Common myeloid progenitor, CD34-positive (primary cell): ENCODE results near the gene SMARCC1.

Experiments
- CTCF ChIA-PET: fragments of 350-600 bp; sonication (Branson Sonifier 250); formaldehyde crosslinking; loops from one replicate; lab custom pipeline; 2021; ENCODE audit warnings: antibody characterized with exemption; lab: Charles Lee
- POLR2A ChIA-PET: fragments of 350-600 bp; sonication (Branson Sonifier 250); formaldehyde crosslinking; loops from one replicate; lab custom pipeline; 2021; ENCODE audit warnings: antibody characterized with exemption; lab: Charles Lee
- DNase-seq, 3 donors: peaks; one replicate each; pipeline versions ENCODE4 v3.0.0 to v3.0.0-alpha.2; 2013
- H3K27ac ChIP-seq, 2 experiments: 1 replicate in 1 of 2; 2 replicates in 1 of 2; pipeline ENCODE4 v1.7.0; 2013; ENCODE audit warnings: inconsistent platforms in 2 of 2, low read length in 2 of 2, mild to moderate bottlenecking in 2 of 2, low read depth in 1 of 2, moderate library complexity in 1 of 2; ENCODE audit not compliant: severe bottlenecking in 2 of 2, insufficient read depth in 1 of 2, poor library complexity in 1 of 2
- H3K27me3 ChIP-seq, 5 experiments: replicated peaks in 2 of 5; 1 replicate in 3 of 5; 2 replicates in 2 of 5; pipeline versions ENCODE4 v1.6.1 to v1.7.0; 2013; ENCODE audit warnings: low read length in 4 of 5, mild to moderate bottlenecking in 2 of 5, moderate library complexity in 2 of 5, inconsistent platforms in 1 of 5; ENCODE audit not compliant: insufficient read depth in 5 of 5, control insufficient read depth in 4 of 5
- H3K36me3 ChIP-seq, 4 experiments: 1 replicate in 2 of 4; 2 replicates in 2 of 4; pipeline versions ENCODE4 v1.6.1 to v1.7.0; 2013; ENCODE audit warnings: low read length in 3 of 4, control low read depth in 1 of 4, mild to moderate bottlenecking in 1 of 4; ENCODE audit not compliant: control insufficient read depth in 4 of 4, insufficient read depth in 4 of 4
- H3K4me1 ChIP-seq, 4 experiments: 1 replicate in 3 of 4; 2 replicates in 1 of 4; pipeline versions ENCODE4 v1.6.1 to v1.7.1; 2013; ENCODE audit warnings: low read length in 3 of 4, mild to moderate bottlenecking in 3 of 4, control low read depth in 1 of 4, inconsistent platforms in 1 of 4, moderate library complexity in 1 of 4; ENCODE audit not compliant: control insufficient read depth in 4 of 4, insufficient read depth in 4 of 4; ENCODE audit errors: control extremely low read depth in 1 of 4
- H3K4me3 ChIP-seq, 7 experiments: 1 replicate in 4 of 7; 2 replicates in 3 of 7; pipeline versions ENCODE4 v1.5.1 to v1.7.0; 2013; ENCODE audit warnings: mild to moderate bottlenecking in 7 of 7, low read length in 6 of 7, moderate library complexity in 6 of 7, inconsistent platforms in 2 of 7, low read depth in 2 of 7, control low read depth in 1 of 7; ENCODE audit not compliant: insufficient read depth in 4 of 7, control insufficient read depth in 1 of 7; ENCODE audit errors: extremely low read depth in 1 of 7
- H3K9me3 ChIP-seq, 5 experiments: 1 replicate in 4 of 5; 2 replicates in 1 of 5; pipeline versions ENCODE4 v1.6.1 to v1.7.1; 2013; ENCODE audit warnings: low read length in 4 of 5, mild to moderate bottlenecking in 2 of 5, inconsistent platforms in 1 of 5, low read depth in 1 of 5, moderate library complexity in 1 of 5; ENCODE audit not compliant: control insufficient read depth in 4 of 5, insufficient read depth in 2 of 5; ENCODE audit errors: control extremely low read depth in 1 of 5
- WGBS: methylation state at CpG from one replicate; pipeline ENCODE4 v1.1.5; 2013; ENCODE audit not compliant: insufficient coverage; 5-methylcytosine and 5-hydroxymethylcytosine counted together

Gene SMARCC1

DNA sequence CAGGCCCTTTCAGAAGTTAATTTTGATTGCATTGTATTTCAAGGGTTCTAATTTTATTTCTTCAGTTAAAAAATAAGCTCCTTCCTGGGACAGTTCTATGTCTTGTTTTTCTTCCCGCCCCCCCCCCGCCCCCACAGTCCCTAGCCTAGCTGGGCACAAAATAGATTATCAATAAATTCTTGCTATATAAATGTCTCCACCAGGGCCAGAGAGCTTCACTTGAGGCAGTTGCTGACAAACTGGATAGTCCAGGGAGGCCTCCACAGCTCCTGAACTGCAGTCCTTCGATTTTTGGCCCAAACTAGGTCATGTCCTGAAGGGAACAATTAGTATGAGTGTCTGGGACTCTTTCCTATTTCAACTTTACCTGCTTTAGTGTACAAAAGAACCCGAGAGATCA, 193.1 kb downstream of the SMARCC1 start:
- no peaks in the 10 kb centered on the region for H3K4me1 ChIP-seq
- no peak overlapping the region for H3K27ac ChIP-seq
- H3K36me3 ChIP-seq, result peaks cover 12 to 79% (median 58%) of the 10 kb centered on the region in 4 experiments
- no peak overlapping the region for H3K4me3 ChIP-seq
- H3K9me3 ChIP-seq, result no peaks in the 10 kb centered on the region
- WGBS, result 100% methylated on average over 2 of the region's 4 CpGs
- POLR2A ChIA-PET, result no interaction called here
- DNase-seq, result no peak
- H3K27me3 ChIP-seq, result no peaks in the 10 kb centered on the region
- CTCF ChIA-PET, result interaction anchor here (0.6 to 1.6 kb wide), 3 partner anchors 9 to 16 kb away, joined by 3 to 4 read pairs (median 3); no protein-coding TSS in a partner anchor

DNA sequence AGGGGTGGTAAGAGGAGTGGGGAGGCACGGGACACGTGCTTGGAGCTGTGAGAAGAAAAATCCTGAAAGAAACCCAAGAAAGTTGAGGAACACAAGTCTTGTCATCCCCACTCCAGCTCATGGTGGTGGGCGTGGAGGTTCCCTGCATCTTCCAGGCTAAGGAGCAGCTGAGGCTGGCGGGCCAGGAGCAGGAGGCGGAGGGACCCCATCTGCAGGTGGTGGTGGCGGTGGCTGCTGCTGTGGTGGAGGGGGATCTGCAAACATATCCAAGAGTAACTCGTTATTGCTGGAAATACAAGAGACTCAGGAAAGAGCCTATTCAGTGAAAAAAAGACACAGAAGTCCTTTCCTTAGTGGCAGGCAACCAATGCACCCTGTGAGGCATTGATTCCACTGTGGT, 193.6 kb downstream of the SMARCC1 start:
- POLR2A ChIA-PET, result no interaction called here
- CTCF ChIA-PET, result interaction anchor here (1.5 to 1.6 kb wide), 2 partner anchors 9 to 16 kb away, joined by 3 to 4 read pairs; no protein-coding TSS in a partner anchor
- Histone ChIP-seq H3K4me1 (no peaks in the 10 kb centered on the region), H3K36me3 (peaks cover 12 to 74% (median 55%) of the 10 kb centered on the region in 4 experiments), H3K9me3 (no peaks in the 10 kb centered on the region), H3K27me3 (no peaks in the 10 kb centered on the region), H3K4me3 (no peak overlapping the region), H3K27ac (no peak overlapping the region)
- no peak for DNase-seq
- 98% methylated on average over 4 of the region's 7 CpGs for WGBS

DNA sequence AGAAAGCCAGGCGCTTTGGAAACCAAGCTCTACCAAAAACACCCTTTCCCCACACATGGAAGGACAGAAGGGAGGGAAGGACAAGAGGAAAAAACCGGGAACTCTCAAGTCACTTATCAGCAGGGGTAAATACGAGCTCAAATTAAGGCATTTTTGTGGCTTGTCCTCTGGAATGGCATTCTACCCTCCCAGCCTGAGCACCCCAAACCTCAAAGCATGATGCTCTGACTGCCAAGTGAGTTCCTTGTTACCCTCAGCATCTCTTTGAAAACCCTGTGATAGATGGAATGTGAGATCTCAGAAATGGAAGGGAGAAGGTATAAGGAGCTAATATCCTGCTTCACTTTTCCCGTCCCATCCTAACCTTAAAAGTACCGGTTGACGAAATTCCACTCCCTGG, 194.9 kb downstream of the SMARCC1 start:
- 93% methylated on average over 2 of the region's 6 CpGs for WGBS
- Histone ChIP-seq H3K4me1 (no peaks in the 10 kb centered on the region), H3K27ac (no peak overlapping the region), H3K27me3 (peaks cover 0 to under 1% (median 0%) of the 10 kb centered on the region in 5 experiments), H3K9me3 (no peaks in the 10 kb centered on the region), H3K36me3 (peaks cover 12 to 63% (median 50%) of the 10 kb centered on the region in 4 experiments), H3K4me3 (no peak overlapping the region)
- POLR2A ChIA-PET, result interaction anchor here (0.7 kb wide), 1 partner anchor 34 kb away, joined by 4 read pairs; no protein-coding TSS in a partner anchor
- no peak for DNase-seq
- CTCF ChIA-PET, result no interaction called here

DNA sequence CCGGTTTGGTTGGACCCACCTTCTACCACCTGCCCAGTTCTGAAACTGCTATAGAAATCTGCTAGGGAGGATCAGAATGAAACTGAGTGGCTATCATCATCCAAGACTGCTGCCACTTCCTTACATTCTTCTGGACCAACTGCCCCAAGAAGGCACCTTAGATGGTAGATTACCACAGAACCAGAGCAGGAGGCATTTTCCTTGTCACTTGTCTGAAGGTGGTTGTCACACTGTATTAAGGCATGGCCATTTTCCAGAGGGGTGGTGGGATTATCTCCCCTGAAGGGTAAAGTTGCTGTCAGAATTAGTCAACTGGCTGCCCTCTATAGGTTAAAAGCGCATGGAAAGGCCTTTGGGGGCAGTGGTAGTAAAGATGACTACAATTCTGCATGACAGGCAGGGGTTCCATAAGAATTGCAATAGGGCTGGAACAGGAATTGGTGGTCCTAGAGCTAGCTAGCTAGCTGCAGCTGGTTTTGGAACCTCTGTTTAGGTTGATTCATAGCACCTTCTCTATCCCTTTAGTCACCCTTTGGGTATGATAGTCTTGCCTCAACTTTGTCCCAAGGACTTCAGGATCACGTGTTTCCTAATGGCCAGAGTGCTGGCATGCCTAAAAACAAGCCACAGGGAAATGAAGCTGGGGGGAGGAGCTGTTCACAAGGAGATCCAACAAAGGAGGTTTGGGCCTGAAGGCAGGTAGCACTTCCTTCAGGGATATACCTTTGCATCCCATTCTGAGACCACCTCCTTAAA, 198.2 kb downstream of the SMARCC1 start:
- DNase-seq, result no peak
- Histone ChIP-seq H3K4me3 (no peak overlapping the region), H3K27me3 (peaks cover 0 to 28% (median 14%) of the 10 kb centered on the region in 5 experiments), H3K36me3 (peaks cover 3 to 38% (median 27%) of the 10 kb centered on the region in 4 experiments), H3K4me1 (peaks cover 0 to 8% (median 7%) of the 10 kb centered on the region in 4 experiments), H3K9me3 (no peaks in the 10 kb centered on the region), H3K27ac (no peak overlapping the region)
- CTCF ChIA-PET, result no interaction called here
- POLR2A ChIA-PET, result interaction anchor here (1.1 kb wide), 1 partner anchor 62 kb away, joined by 4 read pairs; no protein-coding TSS in a partner anchor
- WGBS, result 89% methylated on average over 3 of the region's 3 CpGs

DNA sequence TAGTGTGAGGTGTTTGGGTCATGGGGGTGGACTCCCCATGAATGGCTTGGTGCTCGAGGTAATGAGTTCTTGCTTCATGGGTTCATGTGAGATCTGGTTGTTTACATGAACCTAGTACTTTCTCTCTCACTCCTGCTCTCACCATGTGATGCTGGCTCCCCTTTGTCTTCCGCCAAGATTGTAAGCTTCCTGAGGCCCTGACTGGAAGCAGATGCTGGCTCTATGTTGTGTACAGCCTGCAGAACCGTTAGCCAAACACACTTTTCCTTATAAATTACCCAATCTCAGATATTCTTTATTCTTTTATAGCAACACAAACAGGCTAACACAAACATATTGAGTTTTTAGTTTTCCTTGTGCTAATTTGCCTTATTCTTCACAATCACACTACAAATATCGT, 199.9 kb downstream of the SMARCC1 start:
- no peak for DNase-seq
- WGBS, result 100% methylated on average over 4 of the region's 4 CpGs
- ChIA-PET POLR2A (no interaction called here), CTCF (no interaction called here)
- Histone ChIP-seq H3K9me3 (no peaks in the 10 kb centered on the region), H3K27me3 (peaks cover 0 to 39% (median 14%) of the 10 kb centered on the region in 5 experiments), H3K4me1 (peaks cover 0 to 18% (median 16%) of the 10 kb centered on the region in 4 experiments), H3K27ac (no peak overlapping the region), H3K4me3 (no peak overlapping the region), H3K36me3 (peaks cover 3 to 23% (median 13%) of the 10 kb centered on the region in 4 experiments)

DNA sequence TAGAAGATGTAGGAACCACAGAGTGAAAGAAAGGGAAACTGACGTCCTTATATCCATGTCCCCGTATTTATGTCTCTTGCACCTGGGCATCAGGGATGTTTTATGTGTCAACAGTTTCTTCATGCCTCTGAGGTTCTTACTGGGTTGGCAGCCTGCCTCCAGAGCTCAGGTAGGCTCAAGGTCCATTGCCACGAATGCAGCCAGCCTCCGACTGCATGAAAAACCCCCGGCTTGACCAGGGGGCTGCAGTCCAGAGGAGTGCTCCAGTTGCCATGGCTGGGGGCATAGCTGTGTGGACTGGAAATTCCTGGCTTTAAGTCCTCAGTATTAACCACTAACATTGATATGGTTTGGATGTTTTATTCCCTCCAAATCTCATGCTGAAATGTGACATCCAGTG, 200.3 kb downstream of the SMARCC1 start:
- DNase-seq, result no peak
- CTCF ChIA-PET, result no interaction called here
- WGBS, result 88% methylated on average over 5 of the region's 5 CpGs
- H3K27me3 ChIP-seq, result peaks cover 0 to 43% (median 14%) of the 10 kb centered on the region in 5 experiments
- H3K27ac ChIP-seq, result no peak overlapping the region
- POLR2A ChIA-PET, result no interaction called here
- H3K36me3 ChIP-seq, result peaks cover 3 to 19% (median 10%) of the 10 kb centered on the region in 4 experiments
- no peaks in the 10 kb centered on the region for H3K9me3 ChIP-seq
- peaks cover 0 to 18% (median 16%) of the 10 kb centered on the region in 4 experiments for H3K4me1 ChIP-seq
- H3K4me3 ChIP-seq, result no peak overlapping the region

DNA sequence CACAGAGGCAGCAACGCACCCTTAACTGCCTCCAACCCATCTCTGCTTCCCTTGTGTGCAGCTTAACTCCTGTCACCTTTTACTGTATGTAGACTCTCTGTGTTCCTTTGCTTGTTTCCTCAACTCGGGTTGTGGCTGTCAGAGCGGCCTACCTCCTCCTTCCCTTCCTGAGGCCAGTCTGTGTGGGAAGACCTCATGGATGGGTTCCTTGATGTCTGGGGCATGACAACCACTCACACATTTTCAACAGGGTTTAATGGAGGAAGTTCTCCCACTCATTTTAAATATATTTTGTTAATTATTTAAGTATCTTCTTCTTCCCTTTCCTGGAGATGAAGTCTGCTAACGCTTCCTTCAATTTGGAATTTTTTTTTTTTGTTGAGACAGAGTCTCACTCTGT, 201.2 kb downstream of the SMARCC1 start:
- Histone ChIP-seq H3K4me3 (no peak overlapping the region), H3K27ac (no peak overlapping the region), H3K4me1 (peaks cover 0 to 18% (median 16%) of the 10 kb centered on the region in 4 experiments), H3K9me3 (no peaks in the 10 kb centered on the region), H3K36me3 (peaks cover 2 to 9% (median 5%) of the 10 kb centered on the region in 4 experiments), H3K27me3 (peaks cover 0 to 51% (median 16%) of the 10 kb centered on the region in 5 experiments)
- CTCF ChIA-PET, result no interaction called here
- 100% methylated on average over 1 of the region's 4 CpGs for WGBS
- no peak for DNase-seq
- POLR2A ChIA-PET, result no interaction called here
